H9 (cell line): Measurements from ENCODE around the gene TMEM178B. TPM values are rescaled to one million over a fixed set of nuclear protein-coding genes. Genes with fewer than 3 reads are reported as not detected.
A peak's percentile ranks its signal among the peaks of the same experiment; 100 is the strongest.

Experiments
- DNase-seq: peaks from one replicate; pipeline ENCODE4 v3.0.0-alpha.2; 2017
- H2AFZ ChIP-seq: one replicate; pipeline ENCODE4 v1.6.1; 2013; ENCODE audit warnings: mild to moderate bottlenecking, low read length, control low read depth, moderate library complexity
- H2AK5ac ChIP-seq: 2 replicates; pipeline ENCODE4 v1.6.1; 2013; ENCODE audit warnings: low read length, control low read depth, mixed read lengths; ENCODE audit not compliant: insufficient read length
- H2BK120ac ChIP-seq: one replicate; pipeline ENCODE4 v1.6.1; 2013; ENCODE audit warnings: low read depth, mild to moderate bottlenecking, low read length, control low read depth, inconsistent platforms; ENCODE audit not compliant: poor library complexity, severe bottlenecking
- H2BK12ac ChIP-seq: 2 replicates; pipeline ENCODE4 v1.6.1; 2013; ENCODE audit warnings: low read length, control low read depth, mixed read lengths, low read depth; ENCODE audit not compliant: insufficient read length
- H2BK15ac ChIP-seq: 2 replicates; pipeline ENCODE4 v1.6.1; 2013; ENCODE audit warnings: low read depth, low read length, control low read depth
- H2BK20ac ChIP-seq: one replicate; pipeline ENCODE4 v1.6.1; 2013; ENCODE audit warnings: low read depth, mild to moderate bottlenecking, low read length, control low read depth, inconsistent platforms; ENCODE audit not compliant: poor library complexity, severe bottlenecking
- H2BK5ac ChIP-seq: 2 replicates; pipeline ENCODE4 v1.6.1; 2013; ENCODE audit warnings: low read length, control low read depth, mixed read lengths; ENCODE audit not compliant: insufficient read length
- H3K14ac ChIP-seq: 2 replicates; pipeline ENCODE4 v1.6.1; 2013; ENCODE audit warnings: low read length, control low read depth; ENCODE audit not compliant: insufficient read depth
- H3K18ac ChIP-seq: 2 replicates; pipeline ENCODE4 v1.6.1; 2013; ENCODE audit warnings: low read depth, mild to moderate bottlenecking, mixed read lengths, low read length, control low read depth; ENCODE audit not compliant: insufficient read length
- H3K23ac ChIP-seq: 2 replicates; pipeline ENCODE4 v1.6.1; 2013; ENCODE audit warnings: low read length, control low read depth, mixed read lengths, low read depth; ENCODE audit not compliant: insufficient read length
- H3K23me2 ChIP-seq: 2 replicates; pipeline ENCODE4 v1.6.1; 2013; ENCODE audit warnings: low read depth, mild to moderate bottlenecking, mixed read lengths, low read length, control low read depth; ENCODE audit not compliant: insufficient read length, poor library complexity, severe bottlenecking
- H3K27ac ChIP-seq: 2 replicates; pipeline ENCODE4 v1.5.1; 2013; ENCODE audit warnings: low read length, control low read depth, mixed read lengths, low read depth; ENCODE audit not compliant: insufficient read length
- H3K27me3 ChIP-seq: 2 replicates; pipeline ENCODE4 v1.6.1; 2013; ENCODE audit warnings: low read length, control low read depth, inconsistent platforms; ENCODE audit not compliant: insufficient read depth
- H3K4ac ChIP-seq: 2 replicates; pipeline ENCODE4 v1.6.1; 2013; ENCODE audit warnings: low read depth, mild to moderate bottlenecking, control low read depth, inconsistent platforms, low read length, moderate library complexity
- H3K4me1 ChIP-seq: 2 replicates; pipeline ENCODE4 v1.6.1; 2013; ENCODE audit warnings: low read length, control low read depth, inconsistent platforms; ENCODE audit not compliant: insufficient read depth
- H3K4me2 ChIP-seq: 2 replicates; pipeline ENCODE4 v1.6.1; 2013; ENCODE audit warnings: low read length, control low read depth, mixed read lengths; ENCODE audit not compliant: insufficient read length, insufficient read depth
- H3K56ac ChIP-seq: 2 replicates; pipeline ENCODE4 v1.6.1; 2013; ENCODE audit warnings: low read depth, mild to moderate bottlenecking, mixed read lengths, low read length, control low read depth; ENCODE audit not compliant: insufficient read length
- H3K79me1 ChIP-seq: 2 replicates; pipeline ENCODE4 v1.6.1; 2013; ENCODE audit warnings: low read depth, mild to moderate bottlenecking, moderate library complexity, low read length, control low read depth, inconsistent platforms; ENCODE audit not compliant: insufficient read depth, poor library complexity, severe bottlenecking
- H3K79me2 ChIP-seq: 2 replicates; pipeline ENCODE4 v1.6.1; 2013; ENCODE audit warnings: low read length, control low read depth, inconsistent platforms; ENCODE audit not compliant: insufficient read depth
- H3K9ac ChIP-seq: 2 replicates; pipeline ENCODE4 v1.6.1; 2013; ENCODE audit warnings: low read length, control low read depth, mixed read lengths; ENCODE audit not compliant: insufficient read length; ENCODE audit errors: extremely low read depth
- H3K9me3 ChIP-seq: one replicate; pipeline ENCODE4 v1.6.1; 2013; ENCODE audit warnings: low read depth, low read length, inconsistent platforms; ENCODE audit not compliant: control insufficient read depth
- H3T11ph ChIP-seq: one replicate; pipeline ENCODE4 v1.6.1; 2013; ENCODE audit warnings: mild to moderate bottlenecking, low read length, control low read depth, inconsistent platforms
- H4K20me1 ChIP-seq: one replicate; pipeline ENCODE4 v1.6.1; 2013; ENCODE audit not compliant: control insufficient read depth, insufficient read length, insufficient read depth
- H4K5ac ChIP-seq: 2 replicates; pipeline ENCODE4 v1.6.1; 2013; ENCODE audit warnings: low read depth, mild to moderate bottlenecking, mixed read lengths, low read length, control low read depth; ENCODE audit not compliant: insufficient read length
- H4K8ac ChIP-seq: replicated peaks from 2 replicates; pipeline ENCODE4 v1.6.1; 2013; ENCODE audit warnings: low read length, control low read depth, mixed read lengths, low read depth; ENCODE audit not compliant: insufficient read length
- H4K91ac ChIP-seq: 2 replicates; pipeline ENCODE4 v1.6.1; 2013; ENCODE audit warnings: low read depth, mild to moderate bottlenecking, moderate library complexity, mixed read lengths, low read length, control low read depth; ENCODE audit not compliant: insufficient read length
- H3K27ac Mint-ChIP-seq, 3 experiments: 2 replicates in 2 of 3; 3 replicates in 1 of 3; pipeline ENCODE4 v1.8.0; 2020 to 2021; ENCODE audit warnings: mixed read lengths in 3 of 3, mild to moderate bottlenecking in 1 of 3, moderate library complexity in 1 of 3
- H3K27me3 Mint-ChIP-seq: 2 replicates; pipeline ENCODE4 v1.8.0; 2021; ENCODE audit warnings: low read depth, mild to moderate bottlenecking, moderate library complexity, mixed read lengths
- H3K36me3 Mint-ChIP-seq, 3 experiments: 2 replicates in 2 of 3; 3 replicates in 1 of 3; pipeline ENCODE4 v1.8.0; 2020 to 2021; ENCODE audit warnings: low read depth in 3 of 3, mixed read lengths in 3 of 3; ENCODE audit not compliant: insufficient read depth in 1 of 3
- H3K4me1 Mint-ChIP-seq, 2 experiments: 2 replicates each; pipeline ENCODE4 v1.8.0; 2020; ENCODE audit warnings: mixed read lengths in 2 of 2
- H3K4me3 Mint-ChIP-seq, 2 experiments: 2 replicates in 1 of 2; 3 replicates in 1 of 2; pipeline ENCODE4 v1.8.0; 2020 to 2021; ENCODE audit warnings: mild to moderate bottlenecking in 2 of 2, mixed read lengths in 2 of 2, moderate library complexity in 1 of 2
- H3K9me3 Mint-ChIP-seq, 2 experiments: 2 replicates in 1 of 2; 3 replicates in 1 of 2; pipeline ENCODE4 v1.8.0; 2020; ENCODE audit warnings: mild to moderate bottlenecking in 2 of 2, mixed read lengths in 2 of 2, moderate library complexity in 1 of 2
- total RNA-seq: library from RNA; stranded (reverse); gene quantifications from 2 replicates; pipeline ENCODE4 v1.2.1, GENCODE V29; 2021
- TF ChIP-seq, protein P1 (sequence below): fragments of 200-600 bp; sonication (generic); conservative IDR thresholded peaks from 3 replicates; pipeline ENCODE4 v1.8.0; 2021; ENCODE audit warnings: antibody characterized with exemption, mild to moderate bottlenecking

Gene TMEM178B
- total RNA-seq, 1 experiment from 2014 or later, result 11.3 TPM

- Histone ChIP-seq H2BK15ac (no peak overlapping the region), H3K4me1 (peaks cover 14% of the 10 kb centered on the region; the same call in 1 of the 2 replicates), H3K27me3 (no peaks in the 10 kb centered on the region), H2AK5ac (no peak overlapping the region), H3K4me2 (no peak overlapping the region), H3K23me2 (no peaks in the 10 kb centered on the region), H3K79me2 (no peaks in the 10 kb centered on the region), H4K20me1 (no peaks in the 10 kb centered on the region), H3K56ac (no peak overlapping the region), H3K18ac (no peak overlapping the region), H3K79me1 (no peaks in the 10 kb centered on the region), H3K23ac (no peak overlapping the region), H2BK5ac (no peak overlapping the region), H2BK20ac (no peak overlapping the region), H3K4ac (no peak overlapping the region), H2BK120ac (no peak overlapping the region), H3K9ac (no peak overlapping the region), H2AFZ (no peak overlapping the region), H3K27ac (no peak overlapping the region), H2BK12ac (no peak overlapping the region), H4K5ac (no peak overlapping the region), H3T11ph (no peak overlapping the region), H4K91ac (no peak overlapping the region), H4K8ac (no peak overlapping the region), H3K9me3 (no peaks in the 10 kb centered on the region), H3K14ac (no peak overlapping the region)
- Mint-ChIP-seq H3K36me3 (peaks cover 0 to 4% (median 2%) of the 10 kb centered on the region in 3 experiments; a peak in 2 of 7 replicates), H3K9me3 (no peaks in the 10 kb centered on the region), H3K4me1 (peaks cover 39 to 47% of the 10 kb centered on the region in 2 experiments), H3K27me3 (no peaks in the 10 kb centered on the region), H3K4me3 (no peak overlapping the region), H3K27ac (0 out of 7 replicates have a peak overlapping the region, but pooled peaks of 1 of the 3 experiments have one; percentile 4)
- TF ChIP-seq, protein P1, sequence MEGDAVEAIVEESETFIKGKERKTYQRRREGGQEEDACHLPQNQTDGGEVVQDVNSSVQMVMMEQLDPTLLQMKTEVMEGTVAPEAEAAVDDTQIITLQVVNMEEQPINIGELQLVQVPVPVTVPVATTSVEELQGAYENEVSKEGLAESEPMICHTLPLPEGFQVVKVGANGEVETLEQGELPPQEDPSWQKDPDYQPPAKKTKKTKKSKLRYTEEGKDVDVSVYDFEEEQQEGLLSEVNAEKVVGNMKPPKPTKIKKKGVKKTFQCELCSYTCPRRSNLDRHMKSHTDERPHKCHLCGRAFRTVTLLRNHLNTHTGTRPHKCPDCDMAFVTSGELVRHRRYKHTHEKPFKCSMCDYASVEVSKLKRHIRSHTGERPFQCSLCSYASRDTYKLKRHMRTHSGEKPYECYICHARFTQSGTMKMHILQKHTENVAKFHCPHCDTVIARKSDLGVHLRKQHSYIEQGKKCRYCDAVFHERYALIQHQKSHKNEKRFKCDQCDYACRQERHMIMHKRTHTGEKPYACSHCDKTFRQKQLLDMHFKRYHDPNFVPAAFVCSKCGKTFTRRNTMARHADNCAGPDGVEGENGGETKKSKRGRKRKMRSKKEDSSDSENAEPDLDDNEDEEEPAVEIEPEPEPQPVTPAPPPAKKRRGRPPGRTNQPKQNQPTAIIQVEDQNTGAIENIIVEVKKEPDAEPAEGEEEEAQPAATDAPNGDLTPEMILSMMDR, result no peak
- no peak for DNase-seq
Observed at GRCh38 chr7:141406347-141406746, 332.5 kb downstream of the TMEM178B start.
